Pancreas (tissue), 10 donors: ENCODE results near the gene OLFM4. TPM values are rescaled to one million over a fixed set of nuclear protein-coding genes. Genes with fewer than 3 reads are reported as not detected.

ENCODE experiments used
- ATAC-seq, 4 donors: fragments of 200-7000 bp; cut with Tn5 transposase; one replicate each; pipeline versions ENCODE4 v1.8.0 to v1.9.1; 2020; ENCODE audit warnings: mild to moderate bottlenecking in 4 of 4, moderate library complexity in 4 of 4
- DNase-seq, 6 donors: peaks; one replicate each; pipeline ENCODE4 v3.0.0-alpha.2; 2020
- FAIRE-seq: peaks from 2 replicates; lab custom pipeline; 2012; peaks lifted over from hg19 to GRCh38; lab: Jason Lieb, UNC
- H3K27ac ChIP-seq, 4 donors: fragments of 200-600 bp; sonication (generic); 1 replicate in 3 of 4; 2 replicates in 1 of 4; pipeline versions ENCODE4 v1.5.0 to v1.8.0; 2020
- H3K27me3 ChIP-seq, 4 donors: fragments of 200-600 bp; one replicate each; pipeline ENCODE4 v1.8.0; 2021
- H3K36me3 ChIP-seq, 3 donors: fragments of 200-600 bp; sonication (generic) in 1 of 3; one replicate each; pipeline versions ENCODE4 v1.5.0 to v1.8.0; 2020 to 2021
- H3K4me1 ChIP-seq, 3 donors: fragments of 200-600 bp; one replicate each; pipeline ENCODE4 v1.8.0; 2021
- H3K4me3 ChIP-seq, 4 donors: fragments of 200-600 bp; sonication (generic) in 2 of 4; one replicate each; pipeline versions ENCODE4 v1.5.0 to v1.8.0; 2020 to 2021
- H3K9me3 ChIP-seq, 4 donors: fragments of 200-600 bp; one replicate each; pipeline ENCODE4 v1.8.0; 2021
- WGBS, 2 donors: extraction: QIAGEN DNeasy Blood & Tissue Kit; methylation state at CpG; one replicate each; pipeline ENCODE4 v1.1.7; 2013; 5-methylcytosine and 5-hydroxymethylcytosine counted together
- intact Hi-C, 3 donors: fragments of 100-400 bp; cut with DNase I; formaldehyde crosslinking; loops; one replicate each; pipeline versions ENCODE4 v1.11.1 to v1.14.2; 2022
- polyA plus RNA-seq, 2 donors: library from polyadenylated mRNA; stranded (reverse); fragments of 200-250 nt; gene quantifications; one replicate each; pipeline ENCODE4 v1.2.3, GENCODE V29; 2013
- total RNA-seq, 6 donors: library from RNA; stranded (reverse); fragmentation: NEBNext Ultra II Directional in 4 of 6; extraction: Animal tissue kit (Norgen Biotek cat#: 25700) in 4 of 6; gene quantifications; one replicate each; pipeline versions ENCODE4 v1.2.1 to v1.2.4, GENCODE V29; 2021 to 2023
- TF ChIP-seq, protein P1 (sequence below), 4 donors: fragments of 200-600 bp; sonication (generic) in 3 of 4; IDR thresholded peaks; one replicate each; pipeline versions ENCODE4 v1.5.0 to v1.8.0; 2021; ENCODE audit warnings: antibody characterized with exemption in 4 of 4
- donor health status: healthy with polysubstance abuse.
- donor health status: DM: no; HTN: no; CAD: no; lungs with moderate emphysema.
- donor health status: DM: no; HTN: no; CAD: no.
- donor health status: control.
- donor health status: control.
- donor health status: Bipolar disorder and iron deficiency.
- donor health status: DM: yes; HTN: yes; CAD: no.
- donor health status: DM: no; HTN: no; CAD: no.
- donor health status: DM: no; HTN: no; CAD: no.
- donor health status: DM: yes; HTN: yes; CAD: no.

Gene OLFM4
- total and polyA plus RNA-seq, 8 donors: 8.0 to 4,667 (median 107) TPM

DNA sequence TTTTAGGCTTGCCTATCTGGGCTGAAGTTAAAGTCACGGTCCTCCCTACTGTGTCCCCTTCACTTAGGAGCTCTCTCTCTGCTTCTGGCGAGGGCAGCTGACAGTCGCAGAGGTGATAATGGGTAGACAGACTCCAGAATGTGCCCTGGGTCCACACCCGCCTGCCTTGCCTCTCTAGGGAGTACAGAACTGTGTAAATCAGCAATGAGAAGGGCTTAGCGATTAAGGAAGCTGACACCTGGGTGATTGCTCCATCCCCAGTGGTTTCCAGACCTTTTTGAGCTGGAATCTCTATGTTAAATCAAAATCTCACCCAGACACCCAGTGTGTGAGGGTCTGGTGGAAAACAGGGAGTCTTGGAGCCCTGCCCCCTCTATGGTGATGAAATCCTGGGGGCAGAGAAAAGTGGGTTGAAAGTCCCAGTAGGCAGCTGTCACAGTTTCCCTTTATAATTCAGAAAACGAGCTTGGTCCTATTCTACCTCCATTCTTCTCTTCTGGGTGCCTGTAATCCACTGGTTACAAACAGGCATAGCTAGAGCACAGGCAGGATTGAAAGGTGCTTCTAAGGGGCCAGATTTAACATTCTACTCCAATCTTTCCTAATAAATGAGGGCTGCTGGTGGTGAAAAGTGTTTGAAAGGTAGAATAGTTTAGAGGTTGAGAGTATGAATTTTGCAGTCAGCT, 46.9 kb downstream of the OLFM4 start:
- intact Hi-C loops: no loop called here
- TF ChIP-seq, protein P1, sequence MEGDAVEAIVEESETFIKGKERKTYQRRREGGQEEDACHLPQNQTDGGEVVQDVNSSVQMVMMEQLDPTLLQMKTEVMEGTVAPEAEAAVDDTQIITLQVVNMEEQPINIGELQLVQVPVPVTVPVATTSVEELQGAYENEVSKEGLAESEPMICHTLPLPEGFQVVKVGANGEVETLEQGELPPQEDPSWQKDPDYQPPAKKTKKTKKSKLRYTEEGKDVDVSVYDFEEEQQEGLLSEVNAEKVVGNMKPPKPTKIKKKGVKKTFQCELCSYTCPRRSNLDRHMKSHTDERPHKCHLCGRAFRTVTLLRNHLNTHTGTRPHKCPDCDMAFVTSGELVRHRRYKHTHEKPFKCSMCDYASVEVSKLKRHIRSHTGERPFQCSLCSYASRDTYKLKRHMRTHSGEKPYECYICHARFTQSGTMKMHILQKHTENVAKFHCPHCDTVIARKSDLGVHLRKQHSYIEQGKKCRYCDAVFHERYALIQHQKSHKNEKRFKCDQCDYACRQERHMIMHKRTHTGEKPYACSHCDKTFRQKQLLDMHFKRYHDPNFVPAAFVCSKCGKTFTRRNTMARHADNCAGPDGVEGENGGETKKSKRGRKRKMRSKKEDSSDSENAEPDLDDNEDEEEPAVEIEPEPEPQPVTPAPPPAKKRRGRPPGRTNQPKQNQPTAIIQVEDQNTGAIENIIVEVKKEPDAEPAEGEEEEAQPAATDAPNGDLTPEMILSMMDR (IDR thresholded peaks at IDR 0.05): no peak
- H3K9me3 ChIP-seq: no peaks in the 10 kb centered on the region
- no peaks in the 10 kb centered on the region for H3K36me3 ChIP-seq
- no peaks in the 10 kb centered on the region for H3K4me1 ChIP-seq
- WGBS, 2 donors: 83 to 93% methylated on average over 6 of the region's 6 CpGs
- no peaks in the 10 kb centered on the region for H3K27me3 ChIP-seq
- FAIRE-seq: no peak
- DNase-seq: no peak
- H3K27ac ChIP-seq: no peak overlapping the region
- no peak overlapping the region for H3K4me3 ChIP-seq
- ATAC-seq: no peak

DNA sequence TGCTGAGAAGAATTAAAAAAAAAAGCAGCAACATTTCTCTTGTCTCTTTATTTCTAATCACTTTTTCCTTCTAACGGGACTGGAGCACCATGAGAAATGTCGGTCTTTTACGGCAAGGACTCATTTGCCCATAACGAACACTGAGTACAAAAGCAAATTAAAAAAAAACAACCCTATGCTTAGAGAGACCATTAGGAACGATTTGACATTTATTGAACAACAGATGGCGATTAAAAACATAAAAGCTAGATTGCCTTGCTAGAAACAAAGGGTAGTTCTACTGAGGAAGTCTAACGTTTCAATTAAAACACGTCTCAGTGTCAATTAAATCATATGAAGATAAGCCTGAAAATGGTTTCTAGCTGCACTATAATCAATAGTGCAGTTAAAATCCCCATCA, 51.1 kb downstream of the OLFM4 start:
- no peak overlapping the region for H3K4me3 ChIP-seq
- no peaks in the 10 kb centered on the region for H3K27me3 ChIP-seq
- H3K4me1 ChIP-seq: no peaks in the 10 kb centered on the region
- H3K36me3 ChIP-seq: no peaks in the 10 kb centered on the region
- WGBS, 2 donors: 67 to 70% methylated on average over 8 of the region's 8 CpGs
- FAIRE-seq: no peak
- intact Hi-C loops: no loop called here
- DNase-seq: no peak
- no peak overlapping the region for H3K27ac ChIP-seq
- no peak for ATAC-seq
- no peaks in the 10 kb centered on the region for H3K9me3 ChIP-seq
- TF ChIP-seq, protein P1 (IDR thresholded peaks at IDR 0.05): no peak

DNA sequence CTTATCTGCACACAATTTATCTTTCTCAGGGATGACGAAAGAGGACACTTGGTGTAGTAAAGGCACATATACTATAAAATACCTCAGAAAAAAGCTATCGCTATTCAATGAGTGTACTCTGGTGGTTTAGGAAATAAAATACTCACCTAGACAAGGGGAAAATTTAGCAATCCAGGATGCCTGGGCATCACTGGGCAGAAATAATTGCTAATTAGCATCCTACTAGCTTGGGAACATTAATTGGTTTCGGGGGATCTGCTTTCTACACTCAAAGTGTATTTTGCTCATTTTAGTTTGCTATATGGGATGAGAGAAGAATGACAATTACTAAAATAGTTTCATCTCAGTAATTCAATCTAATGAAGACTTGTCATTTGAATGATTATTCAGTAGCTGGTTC, 60.3 kb downstream of the OLFM4 start:
- no peak overlapping the region for H3K4me3 ChIP-seq
- intact Hi-C loops: no loop called here
- ATAC-seq (no peak), DNase-seq (no peak), FAIRE-seq (no peak)
- no peaks in the 10 kb centered on the region for H3K9me3 ChIP-seq
- TF ChIP-seq, protein P1 (IDR thresholded peaks at IDR 0.05): no peak
- WGBS, 2 donors: 76 to 81% methylated on average over 3 of the region's 3 CpGs
- H3K4me1 ChIP-seq: peaks cover 0 to 5% (median 0%) of the 10 kb centered on the region in 3 donors
- no peak overlapping the region for H3K27ac ChIP-seq
- H3K27me3 ChIP-seq: no peaks in the 10 kb centered on the region
- H3K36me3 ChIP-seq: no peaks in the 10 kb centered on the region

DNA sequence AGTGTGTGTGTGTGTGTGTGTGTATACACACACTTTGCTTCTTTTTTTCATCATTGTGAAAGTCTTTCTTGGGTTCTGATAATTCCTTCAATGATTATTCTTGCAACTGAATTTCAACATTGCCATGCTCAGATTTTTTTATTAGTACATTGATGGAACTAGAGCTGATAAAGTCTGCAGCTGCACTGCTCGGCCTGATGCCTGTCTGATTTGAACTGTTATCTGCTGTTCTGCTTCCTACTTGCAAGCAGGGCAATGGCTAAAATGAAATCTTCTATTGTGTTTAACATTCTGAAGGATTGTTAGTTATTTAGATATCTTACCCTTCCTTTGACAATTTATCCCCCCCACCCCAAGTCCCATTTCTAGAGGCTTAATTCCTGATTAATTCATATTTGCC, 61.3 kb downstream of the OLFM4 start:
- 22 to 32% methylated on average over 1 of the region's 1 CpG for WGBS, 2 donors
- no peaks in the 10 kb centered on the region for H3K36me3 ChIP-seq
- no peak overlapping the region for H3K4me3 ChIP-seq
- H3K27me3 ChIP-seq: no peaks in the 10 kb centered on the region
- DNase-seq: no peak
- peaks cover 0 to 5% (median 0%) of the 10 kb centered on the region in 3 donors for H3K4me1 ChIP-seq
- no peak for FAIRE-seq
- H3K27ac ChIP-seq: no peak overlapping the region
- peak in 2 of 4 donors; percentile 28 to 59 for ATAC-seq
- no peaks in the 10 kb centered on the region for H3K9me3 ChIP-seq
- TF ChIP-seq, protein P1 (IDR thresholded peaks at IDR 0.05): no peak
- intact Hi-C loops: no loop called here

DNA sequence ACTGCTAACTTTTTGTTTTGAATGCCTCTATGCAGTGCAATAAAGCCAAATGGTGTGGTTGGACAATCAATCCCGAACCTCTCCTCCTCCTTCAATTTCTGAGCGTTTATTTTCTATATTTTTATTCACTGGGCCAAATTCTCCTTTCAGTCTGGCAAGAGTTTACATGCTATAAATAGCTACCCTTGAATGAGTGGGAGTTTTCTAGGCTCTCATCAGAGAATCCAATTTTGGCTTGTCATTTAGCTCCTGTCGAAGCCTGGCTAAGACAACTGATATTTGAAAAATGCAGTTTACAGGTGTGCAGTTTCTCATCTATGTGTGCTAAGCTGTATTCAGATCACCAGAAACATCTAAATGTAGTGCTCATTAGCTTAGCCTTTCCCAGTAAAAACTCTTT, 61.8 kb downstream of the OLFM4 start:
- peaks cover 0 to 5% (median 0%) of the 10 kb centered on the region in 3 donors for H3K4me1 ChIP-seq
- DNase-seq (peak in 1 of 6 donors; percentile 27), FAIRE-seq (no peak), ATAC-seq (peak; percentile 74 to 99 (median 92))
- 11 to 13% methylated on average over 3 of the region's 3 CpGs for WGBS, 2 donors
- no peak overlapping the region for H3K4me3 ChIP-seq
- H3K27me3 ChIP-seq: no peaks in the 10 kb centered on the region
- TF ChIP-seq, protein P1 (IDR thresholded peaks at IDR 0.05): no peak
- no peak overlapping the region for H3K27ac ChIP-seq
- intact Hi-C loops: no loop called here
- no peaks in the 10 kb centered on the region for H3K9me3 ChIP-seq
- H3K36me3 ChIP-seq: no peaks in the 10 kb centered on the region
